Stomach (tissue), 9 donors: Measurements from ENCODE around the gene AARS1. TPM values are rescaled to one million over a fixed set of nuclear protein-coding genes. Genes with fewer than 3 reads are reported as not detected.
"Not testable (repeated sequence)": the region's sequence is repeated elsewhere in the genome, so short reads cannot be mapped to it uniquely, and the experiment has no call there.

Source experiments
- DNase-seq, 2 donors: peaks; one replicate each; pipeline versions ENCODE4 v3.0.0 to v3.0.0-alpha.2; 2013 to 2019
- H3K27ac ChIP-seq, 5 donors: fragments of 200-600 bp in 4 of 5; sonication (generic) in 4 of 5; one replicate each; pipeline ENCODE4 v1.5.1; 2013 to 2019; ENCODE audit warnings: mild to moderate bottlenecking in 1 of 5, moderate library complexity in 1 of 5
- H3K27me3 ChIP-seq, 3 donors: fragments of 200-600 bp; sonication (generic); one replicate each; pipeline ENCODE4 v1.5.1; 2017 to 2019; ENCODE audit warnings: mixed run types in 1 of 3
- H3K36me3 ChIP-seq, 4 donors: fragments of 200-600 bp; sonication (generic); 1 replicate in 3 of 4; 2 replicates in 1 of 4; pipeline ENCODE4 v1.5.1; 2016 to 2019
- H3K4me1 ChIP-seq, 4 donors: fragments of 200-600 bp; sonication (generic); one replicate each; pipeline ENCODE4 v1.5.1; 2016 to 2019
- H3K4me3 ChIP-seq, 4 donors: fragments of 200-600 bp; sonication (generic) in 3 of 4; one replicate each; pipeline ENCODE4 v1.5.1; 2016 to 2019; ENCODE audit warnings: mild to moderate bottlenecking in 1 of 4
- H3K9me3 ChIP-seq, 4 donors: fragments of 200-600 bp; sonication (generic); one replicate each; pipeline ENCODE4 v1.5.1; 2016 to 2019
- EP300 ChIP-seq: sonication (generic); formaldehyde crosslinking; IDR thresholded peaks from one replicate; pipeline ENCODE4 v1.6.1; 2017; ENCODE audit warnings: antibody characterized with exemption
- POLR2A ChIP-seq, 4 donors: fragments of 450-650 bp; IDR thresholded peaks; one replicate each; pipeline ENCODE4 v1.6.1; 2016; ENCODE audit warnings: antibody characterized with exemption in 4 of 4, control low read depth in 2 of 4, mild to moderate bottlenecking in 1 of 4, moderate library complexity in 1 of 4
- POLR2AphosphoS5 ChIP-seq, 3 donors: sonication (generic); formaldehyde crosslinking; IDR thresholded peaks; one replicate each; pipeline ENCODE4 v1.6.1; 2016; ENCODE audit warnings: antibody characterized with exemption in 3 of 3
- WGBS, 5 donors: extraction: QIAGEN DNeasy Blood & Tissue Kit in 3 of 5; methylation state at CpG; one replicate each; pipeline versions ENCODE4 v1.1.5 to v1.1.7; 2013 to 2018; 5-methylcytosine and 5-hydroxymethylcytosine counted together
- intact Hi-C: fragments of 100-400 bp; cut with DNase I; formaldehyde crosslinking; loops from one replicate; pipeline ENCODE4 v1.15.1; 2023; ENCODE audit warnings: low total_unique reads
- polyA plus RNA-seq, 3 donors: library from polyadenylated mRNA; stranded (reverse); fragments of 200-250 nt; gene quantifications; one replicate each; pipeline ENCODE4 v1.2.3, GENCODE V29; 2013
- total RNA-seq, 5 donors: library from RNA; depleted of rRNA; stranded (reverse); fragments of >200 nt; gene quantifications; one replicate each; pipeline versions ENCODE4 v1.1.0 to v1.2.3, GENCODE V29; 2014 to 2016
- TF ChIP-seq, protein P1 (sequence below), 7 experiments: fragments of 450-650 bp in 4 of 7; fragments of 200-600 bp in 3 of 7; sonication (generic) in 3 of 7; IDR thresholded peaks; one replicate each; pipeline ENCODE4 v1.5.1; 2016 to 2019; ENCODE audit warnings: antibody characterized with exemption in 7 of 7, control low read depth in 2 of 7, mild to moderate bottlenecking in 1 of 7
- donor health status: healthy with polysubstance abuse.
- donor health status: Bipolar disorder and iron deficiency.
- donor health status: healthy.

The AARS1 gene
- total and polyA plus RNA-seq, 8 donors, result 26.7 to 143 (median 49.4) TPM

DNA sequence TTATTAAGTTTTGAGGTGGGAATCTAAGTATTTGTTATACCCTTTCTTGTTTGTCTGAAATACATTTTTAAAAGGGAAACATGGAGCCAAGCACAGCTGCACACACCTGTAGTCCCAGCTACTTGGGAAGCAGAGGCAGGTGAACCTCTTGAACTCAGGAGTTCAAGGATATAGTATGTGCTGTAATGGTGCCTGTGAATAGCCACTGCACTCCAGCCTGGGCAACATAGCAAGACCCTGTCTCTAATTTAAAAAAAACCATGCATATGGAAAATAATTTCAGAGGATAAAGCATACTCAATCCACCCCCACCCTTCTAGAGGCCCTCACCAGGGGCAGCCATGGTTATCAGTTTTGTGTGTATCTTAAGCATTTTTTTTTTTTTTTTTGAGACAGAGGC, 6.3 kb upstream of the AARS1 start:
- Histone ChIP-seq H3K4me3 (no peak overlapping the region), H3K27ac (no peak overlapping the region), H3K27me3 (no peaks in the 10 kb centered on the region), H3K4me1 (peaks cover 18 to 30% (median 22%) of the 10 kb centered on the region in 4 donors), H3K9me3 (no peaks in the 10 kb centered on the region), H3K36me3 (peaks cover 0 to 5% (median 0%) of the 10 kb centered on the region in 4 donors)
- TF ChIP-seq POLR2AphosphoS5 (IDR thresholded peaks at IDR 0.05) (no peak), EP300 (no peak), POLR2A (IDR thresholded peaks at IDR 0.05) (no peak)
- TF ChIP-seq, protein P1, sequence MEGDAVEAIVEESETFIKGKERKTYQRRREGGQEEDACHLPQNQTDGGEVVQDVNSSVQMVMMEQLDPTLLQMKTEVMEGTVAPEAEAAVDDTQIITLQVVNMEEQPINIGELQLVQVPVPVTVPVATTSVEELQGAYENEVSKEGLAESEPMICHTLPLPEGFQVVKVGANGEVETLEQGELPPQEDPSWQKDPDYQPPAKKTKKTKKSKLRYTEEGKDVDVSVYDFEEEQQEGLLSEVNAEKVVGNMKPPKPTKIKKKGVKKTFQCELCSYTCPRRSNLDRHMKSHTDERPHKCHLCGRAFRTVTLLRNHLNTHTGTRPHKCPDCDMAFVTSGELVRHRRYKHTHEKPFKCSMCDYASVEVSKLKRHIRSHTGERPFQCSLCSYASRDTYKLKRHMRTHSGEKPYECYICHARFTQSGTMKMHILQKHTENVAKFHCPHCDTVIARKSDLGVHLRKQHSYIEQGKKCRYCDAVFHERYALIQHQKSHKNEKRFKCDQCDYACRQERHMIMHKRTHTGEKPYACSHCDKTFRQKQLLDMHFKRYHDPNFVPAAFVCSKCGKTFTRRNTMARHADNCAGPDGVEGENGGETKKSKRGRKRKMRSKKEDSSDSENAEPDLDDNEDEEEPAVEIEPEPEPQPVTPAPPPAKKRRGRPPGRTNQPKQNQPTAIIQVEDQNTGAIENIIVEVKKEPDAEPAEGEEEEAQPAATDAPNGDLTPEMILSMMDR (IDR thresholded peaks at IDR 0.05), result no peak
- no peak for DNase-seq
- intact Hi-C loops, result no loop called here

GRCh38 chr16:70294385-70295025, 5.2 kb upstream of the AARS1 start:
- H3K4me3 ChIP-seq, result no peak overlapping the region
- H3K27ac ChIP-seq, result no peak overlapping the region
- no peaks in the 10 kb centered on the region for H3K36me3 ChIP-seq
- H3K27me3 ChIP-seq, result no peaks in the 10 kb centered on the region
- no peaks in the 10 kb centered on the region for H3K9me3 ChIP-seq
- WGBS, 5 donors, result 93 to 96% (median 94%) methylated on average over 26 to 28 of the region's 28 CpGs
- intact Hi-C loops, result no loop called here
- H3K4me1 ChIP-seq, result peaks cover 11 to 26% (median 15%) of the 10 kb centered on the region in 4 donors
- no peak for DNase-seq
- TF ChIP-seq POLR2AphosphoS5 (IDR thresholded peaks at IDR 0.05), result no peak
- TF ChIP-seq, protein P1 (IDR thresholded peaks at IDR 0.05), result no peak
- no peak for TF ChIP-seq EP300
- no peak for TF ChIP-seq POLR2A (IDR thresholded peaks at IDR 0.05)

GRCh38 chr16:70292148-70292547, 2.8 kb upstream of the AARS1 start:
- H3K9me3 ChIP-seq, DNase-seq, H3K4me3 ChIP-seq, H3K27me3 ChIP-seq, H3K36me3 ChIP-seq, intact Hi-C loops: not testable (repeated sequence)
- peak overlapping the region; percentile 44 to 73 (median 65) for H3K27ac ChIP-seq
- 35 to 71% (median 69%) methylated on average over 11 of the region's 11 CpGs for WGBS, 5 donors
- H3K4me1 ChIP-seq, result peaks cover 10 to 31% (median 15%) of the 10 kb centered on the region in 4 donors

- DNase-seq, result no peak
- peak overlapping the region in 1 of 5 donors; percentile 97 for H3K27ac ChIP-seq
- H3K4me3 ChIP-seq, result no peak overlapping the region
- no peak for TF ChIP-seq POLR2AphosphoS5 (IDR thresholded peaks at IDR 0.05)
- TF ChIP-seq, protein P1 (IDR thresholded peaks at IDR 0.05), result no peak
- no peaks in the 10 kb centered on the region for H3K36me3 ChIP-seq
- intact Hi-C loops, result no loop called here
- H3K9me3 ChIP-seq, result no peaks in the 10 kb centered on the region
- peaks cover 11 to 39% (median 17%) of the 10 kb centered on the region in 4 donors for H3K4me1 ChIP-seq
- no peaks in the 10 kb centered on the region for H3K27me3 ChIP-seq
These were observed 1.7 kb upstream of the AARS1 start for GRCh38 chr16:70290949-70291519.

DNA sequence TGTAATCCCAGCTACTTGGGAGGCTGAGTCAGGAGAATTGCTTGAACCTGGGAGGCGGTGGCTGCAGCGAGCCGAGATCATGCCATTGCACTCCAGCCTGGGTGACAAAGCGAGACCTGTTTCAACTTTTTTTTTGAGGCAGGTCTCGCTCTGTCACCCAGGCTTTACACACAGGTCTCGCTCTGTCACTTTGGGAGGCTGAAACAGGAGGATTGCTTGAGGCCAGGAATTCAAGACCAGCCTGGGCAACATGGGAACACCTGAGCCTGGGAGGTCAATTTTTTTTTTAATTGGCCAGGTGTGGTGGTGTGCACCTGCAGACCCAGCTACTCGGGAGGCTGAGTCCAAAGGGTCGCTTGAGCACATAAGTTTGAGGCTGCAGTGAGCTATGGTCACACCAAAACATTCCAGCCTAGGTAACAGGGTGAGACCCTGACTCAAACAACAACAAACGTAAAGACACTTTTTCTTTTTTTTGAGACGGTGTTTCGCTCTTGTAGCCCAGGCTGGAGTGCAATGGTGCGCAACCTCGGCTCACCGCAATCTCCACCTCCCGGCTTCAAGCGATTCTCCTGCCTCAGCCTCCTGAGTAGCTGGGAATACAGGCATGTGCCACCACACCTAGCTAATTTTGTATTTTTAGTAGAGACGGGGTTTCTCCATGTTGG, 1.9 kb downstream of the AARS1 start:
- WGBS, 5 donors, result 94 to 96% (median 94%) methylated on average over 17 of the region's 17 CpGs

More for the DNA sequence above, 1.9 kb downstream of the AARS1 start:
- H3K4me3 ChIP-seq, result peak overlapping the region; percentile 69 to 76 (median 70)
- H3K4me1 ChIP-seq, result peaks cover 20 to 73% (median 34%) of the 10 kb centered on the region in 4 donors
- H3K9me3 ChIP-seq, intact Hi-C loops, DNase-seq, H3K27me3 ChIP-seq: not testable (repeated sequence)
- H3K36me3 ChIP-seq, result peaks cover 1 to 33% (median 26%) of the 10 kb centered on the region in 4 donors
- peak overlapping the region in 4 of 5 donors; percentile 42 to 97 (median 96) for H3K27ac ChIP-seq
